ENCODE results near the gene CAPN10.

Gene CAPN10

GRCh38 chr2:240571314-240571973 lies 15.1 kb upstream of the CAPN10 start:
- TF ChIP-seq RAD21 (IDR thresholded peaks at IDR 0.05; ENCODE audit: low read depth) (no peak), USF1 (IDR thresholded peaks at IDR 0.05) (no peak), EP300 (IDR thresholded peaks at IDR 0.05; ENCODE audit: borderline replicate concordance) (no peak), TCF12 (IDR thresholded peaks at IDR 0.05; ENCODE audit: low read depth) (no peak), TAF1 (IDR thresholded peaks at IDR 0.05; ENCODE audit: low read depth) (no peak), MAX (IDR thresholded peaks at IDR 0.05) (no peak), REST (IDR thresholded peaks at IDR 0.05; ENCODE audit: low read depth) (no peak), YY1 (IDR thresholded peaks at IDR 0.05; ENCODE audit: low read depth) (no peak), NFIC (IDR thresholded peaks at IDR 0.05) (no peak), FOXM1 (IDR thresholded peaks at IDR 0.05; ENCODE audit: borderline replicate concordance, low read depth) (no peak), TEAD4 (IDR thresholded peaks at IDR 0.05) (no peak), CEBPB (IDR thresholded peaks at IDR 0.05) (no peak)

- no peak for TF ChIP-seq TAF1 (IDR thresholded peaks at IDR 0.05; ENCODE audit: low read depth)
- no peak for TF ChIP-seq EGR1 (IDR thresholded peaks at IDR 0.05)
- no peak for TF ChIP-seq CEBPB (IDR thresholded peaks at IDR 0.05)
- no peak for TF ChIP-seq CREB1 (IDR thresholded peaks at IDR 0.05; ENCODE audit: low read depth)
- TF ChIP-seq MAX (IDR thresholded peaks at IDR 0.05), result no peak
- TF ChIP-seq YY1 (IDR thresholded peaks at IDR 0.05; ENCODE audit: low read depth), result no peak
- no peak for TF ChIP-seq EP300 (IDR thresholded peaks at IDR 0.05; ENCODE audit: borderline replicate concordance)
- TF ChIP-seq NFIC (IDR thresholded peaks at IDR 0.05), result no peak
- TF ChIP-seq TEAD4 (IDR thresholded peaks at IDR 0.05), result no peak
Observed at GRCh38 chr2:240572141-240573031, 14.1 kb upstream of the CAPN10 start.

GRCh38 chr2:240573071-240573515 lies 13.4 kb upstream of the CAPN10 start:
- no peak for TF ChIP-seq MAX (IDR thresholded peaks at IDR 0.05)
- no peak for TF ChIP-seq TEAD4 (IDR thresholded peaks at IDR 0.05)
- no peak for TF ChIP-seq EGR1 (IDR thresholded peaks at IDR 0.05)
- TF ChIP-seq CEBPB (IDR thresholded peaks at IDR 0.05), result no peak
- TF ChIP-seq YY1 (IDR thresholded peaks at IDR 0.05; ENCODE audit: low read depth), result no peak
- no peak for TF ChIP-seq TAF1 (IDR thresholded peaks at IDR 0.05; ENCODE audit: low read depth)
- TF ChIP-seq RAD21 (IDR thresholded peaks at IDR 0.05; ENCODE audit: low read depth), result no peak
- no peak for TF ChIP-seq USF1 (IDR thresholded peaks at IDR 0.05)

GRCh38 chr2:240573516-240574385 lies 12.8 kb upstream of the CAPN10 start:
- TF ChIP-seq REST (IDR thresholded peaks at IDR 0.05; ENCODE audit: low read depth) (no peak), MAX (IDR thresholded peaks at IDR 0.05) (no peak), TAF1 (IDR thresholded peaks at IDR 0.05; ENCODE audit: low read depth) (no peak), TCF12 (IDR thresholded peaks at IDR 0.05; ENCODE audit: low read depth) (no peak), YY1 (IDR thresholded peaks at IDR 0.05; ENCODE audit: low read depth) (no peak), EP300 (IDR thresholded peaks at IDR 0.05; ENCODE audit: borderline replicate concordance) (no peak), RAD21 (IDR thresholded peaks at IDR 0.05; ENCODE audit: low read depth) (no peak), CEBPB (IDR thresholded peaks at IDR 0.05) (no peak), ZBTB7A (IDR thresholded peaks at IDR 0.05; ENCODE audit: low read depth) (no peak), EGR1 (IDR thresholded peaks at IDR 0.05) (no peak)

Measured in Ishikawa (cell line).